MM.1S (cell line): ENCODE measurements around the gene CELF5.

Experiments used
- EZH2 ChIP-seq: fragments of 300-600 bp; sonication (generic); optimal IDR thresholded peaks from 2 replicates; pipeline ENCODE3; 2017; ENCODE audit warnings: low read depth, mild to moderate bottlenecking, antibody characterized with exemption, low read length, mixed read lengths
- TF ChIP-seq, protein P1 (sequence below): fragments of 300-600 bp; sonication (generic); IDR thresholded peaks from 2 replicates; pipeline ENCODE4 v1.5.1; 2016; ENCODE audit warnings: antibody characterized with exemption, low read length, mixed read lengths

GRCh38 chr19:3283886-3284657, 59.6 kb downstream of the CELF5 start:
- TF ChIP-seq, protein P1, sequence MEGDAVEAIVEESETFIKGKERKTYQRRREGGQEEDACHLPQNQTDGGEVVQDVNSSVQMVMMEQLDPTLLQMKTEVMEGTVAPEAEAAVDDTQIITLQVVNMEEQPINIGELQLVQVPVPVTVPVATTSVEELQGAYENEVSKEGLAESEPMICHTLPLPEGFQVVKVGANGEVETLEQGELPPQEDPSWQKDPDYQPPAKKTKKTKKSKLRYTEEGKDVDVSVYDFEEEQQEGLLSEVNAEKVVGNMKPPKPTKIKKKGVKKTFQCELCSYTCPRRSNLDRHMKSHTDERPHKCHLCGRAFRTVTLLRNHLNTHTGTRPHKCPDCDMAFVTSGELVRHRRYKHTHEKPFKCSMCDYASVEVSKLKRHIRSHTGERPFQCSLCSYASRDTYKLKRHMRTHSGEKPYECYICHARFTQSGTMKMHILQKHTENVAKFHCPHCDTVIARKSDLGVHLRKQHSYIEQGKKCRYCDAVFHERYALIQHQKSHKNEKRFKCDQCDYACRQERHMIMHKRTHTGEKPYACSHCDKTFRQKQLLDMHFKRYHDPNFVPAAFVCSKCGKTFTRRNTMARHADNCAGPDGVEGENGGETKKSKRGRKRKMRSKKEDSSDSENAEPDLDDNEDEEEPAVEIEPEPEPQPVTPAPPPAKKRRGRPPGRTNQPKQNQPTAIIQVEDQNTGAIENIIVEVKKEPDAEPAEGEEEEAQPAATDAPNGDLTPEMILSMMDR, result no peak
- TF ChIP-seq EZH2, result no peak
